Calu3 (cell line): ENCODE measurements around the gene RNPS1. TPM values are rescaled to one million over a fixed set of nuclear protein-coding genes. Genes with fewer than 3 reads are reported as not detected.

Experiments
- BruUV-seq: library from RNA; stranded (reverse); fragments of 400-500 nt; replicated peaks from 2 replicates; lab custom pipeline; 2021; lab: Mats Ljungman, UMichigan
- CTCF ChIA-PET: fragments of 300-600 bp; sonication (Branson Sonifier 250); formaldehyde crosslinking; loops from one replicate; lab custom pipeline; 2022; ENCODE audit warnings: antibody characterized with exemption; lab: Charles Lee
- DNase-seq: peaks from one replicate; pipeline ENCODE4 v3.0.0; 2022
- H3K27ac Mint-ChIP-seq: one replicate; pipeline ENCODE4 v1.8.0; 2022; ENCODE audit warnings: mixed read lengths; ENCODE audit not compliant: unreplicated experiment
- H3K27me3 Mint-ChIP-seq: one replicate; pipeline ENCODE4 v1.8.0; 2022; ENCODE audit warnings: mixed read lengths; ENCODE audit not compliant: unreplicated experiment
- H3K36me3 Mint-ChIP-seq: one replicate; pipeline ENCODE4 v1.8.0; 2022; ENCODE audit warnings: mild to moderate bottlenecking, moderate library complexity, mixed read lengths; ENCODE audit not compliant: insufficient read depth, unreplicated experiment
- H3K4me1 Mint-ChIP-seq: one replicate; pipeline ENCODE4 v1.8.0; 2022; ENCODE audit warnings: mild to moderate bottlenecking, low read depth, mixed read lengths; ENCODE audit not compliant: unreplicated experiment
- H3K4me3 Mint-ChIP-seq: one replicate; pipeline ENCODE4 v1.8.0; 2022; ENCODE audit warnings: mild to moderate bottlenecking, low read depth, moderate library complexity, mixed read lengths; ENCODE audit not compliant: unreplicated experiment
- H3K9me3 Mint-ChIP-seq: one replicate; pipeline ENCODE4 v1.8.0; 2022; ENCODE audit warnings: low read depth, mixed read lengths; ENCODE audit not compliant: unreplicated experiment
- CTCF ChIP-seq: fragments of 200-600 bp; IDR thresholded peaks from one replicate; pipeline ENCODE4 v1.8.0; 2022; ENCODE audit warnings: antibody characterized with exemption; ENCODE audit not compliant: unreplicated experiment
- intact Hi-C: fragments of 100-400 bp; cut with micrococcal nuclease; formaldehyde crosslinking; loops from one replicate; pipeline ENCODE4 v1.10.0; 2022; ENCODE audit not compliant: unreplicated experiment
- total RNA-seq: library from RNA; stranded (reverse); gene quantifications from 2 replicates; pipeline ENCODE4 v1.2.3, GENCODE V29; 2022

The RNPS1 gene
- total RNA-seq, 1 experiment from 2014 or later, result 287 TPM

DNA sequence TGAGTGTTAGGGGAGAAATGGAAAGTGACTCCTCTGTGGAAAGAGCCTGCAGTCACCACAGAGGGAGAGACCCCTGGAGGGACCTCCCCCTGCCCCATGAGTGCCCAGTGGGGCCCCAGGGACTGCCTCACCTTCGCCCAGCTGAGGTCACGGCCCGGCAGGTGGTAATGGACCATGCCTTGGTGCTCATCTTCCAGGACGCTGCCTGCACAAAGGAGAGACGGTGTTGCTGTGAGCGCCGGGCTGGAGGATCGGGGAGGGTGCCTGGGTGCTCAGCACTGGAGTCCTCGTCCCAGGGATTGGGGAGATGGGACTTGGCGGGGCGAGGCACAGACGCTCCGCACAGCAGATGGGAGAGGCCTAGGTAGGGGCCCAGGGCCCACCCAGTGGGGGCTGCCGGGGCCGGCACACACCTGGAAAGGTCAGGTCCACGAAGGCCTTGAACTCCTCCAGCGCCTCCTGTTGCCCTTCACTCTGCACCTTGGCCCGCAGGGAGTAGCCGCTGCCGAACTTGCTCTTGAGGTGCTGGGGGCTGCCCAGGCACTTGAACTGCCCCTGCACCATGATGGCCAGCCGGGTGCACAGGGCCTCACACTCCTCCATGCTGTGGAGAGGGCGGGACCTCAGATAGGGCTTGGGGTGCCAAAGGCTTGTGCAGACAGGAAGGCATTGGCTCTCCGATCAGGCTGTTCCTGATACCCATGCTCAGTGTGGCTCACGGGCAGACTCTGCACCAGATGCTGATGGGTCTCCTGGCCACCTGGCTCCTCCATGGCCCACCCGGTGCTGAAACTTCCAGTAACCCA is 9.7 kb upstream of the RNPS1 start:
- H3K27ac Mint-ChIP-seq, result no peak overlapping the region
- CTCF ChIA-PET, result no interaction called here
- intact Hi-C loops, result no loop called here
- H3K4me1 Mint-ChIP-seq, result no peaks in the 10 kb centered on the region
- H3K36me3 Mint-ChIP-seq, result peaks cover 10% of the 10 kb centered on the region
- peaks cover 13% of the 10 kb centered on the region for H3K27me3 Mint-ChIP-seq
- no peak for TF ChIP-seq CTCF
- no peaks in the 10 kb centered on the region for H3K9me3 Mint-ChIP-seq
- BruUV-seq, result no TSS peak
- no peak for DNase-seq
- H3K4me3 Mint-ChIP-seq, result no peak overlapping the region

DNA sequence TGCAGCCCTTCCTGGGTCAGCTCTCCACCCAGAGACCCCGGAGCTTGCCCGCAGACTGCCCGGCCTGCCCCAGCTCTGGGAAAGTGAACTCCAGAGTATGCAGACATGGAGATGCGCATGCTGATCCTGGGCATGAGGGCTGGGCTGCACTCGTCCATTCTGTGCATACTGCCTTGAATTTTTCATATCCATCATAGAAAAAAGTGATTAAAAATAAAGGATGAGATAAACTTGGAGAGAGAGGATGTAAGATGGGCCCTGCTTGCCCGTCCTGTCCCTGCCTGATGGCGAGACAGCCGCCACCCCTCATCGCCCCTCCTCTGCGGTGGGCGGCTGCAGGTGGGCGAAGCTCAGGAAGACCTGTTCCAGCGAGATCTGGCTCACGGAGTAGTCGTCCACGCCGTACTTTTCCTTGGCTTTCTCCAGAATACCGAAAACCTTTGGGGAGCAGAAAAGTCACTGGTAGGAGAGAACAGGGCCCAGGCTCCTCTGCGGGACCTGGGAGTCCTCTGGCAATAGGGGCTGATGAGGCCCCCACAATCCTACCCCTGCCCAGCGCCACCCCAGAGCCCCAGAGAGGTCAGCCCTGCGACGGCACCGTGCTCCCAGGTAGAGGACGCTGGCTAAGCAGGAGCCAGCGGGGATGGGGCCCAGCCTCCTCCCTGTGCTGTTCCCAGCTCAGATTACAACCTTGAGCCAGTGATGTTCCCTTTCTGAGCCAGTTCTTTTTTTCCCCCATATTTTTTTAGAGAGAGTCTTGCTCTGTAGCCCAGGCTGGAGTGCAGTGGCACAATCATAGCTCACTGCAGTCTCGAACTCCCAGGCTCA is 8.7 kb upstream of the RNPS1 start:
- no peak for TF ChIP-seq CTCF
- Mint-ChIP-seq H3K27me3 (peaks cover 13% of the 10 kb centered on the region), H3K36me3 (peaks cover 15% of the 10 kb centered on the region), H3K9me3 (no peaks in the 10 kb centered on the region), H3K27ac (no peak overlapping the region), H3K4me1 (no peaks in the 10 kb centered on the region), H3K4me3 (no peak overlapping the region)
- CTCF ChIA-PET, result no interaction called here
- DNase-seq, result no peak
- intact Hi-C loops, result no loop called here
- no TSS peak for BruUV-seq

DNA sequence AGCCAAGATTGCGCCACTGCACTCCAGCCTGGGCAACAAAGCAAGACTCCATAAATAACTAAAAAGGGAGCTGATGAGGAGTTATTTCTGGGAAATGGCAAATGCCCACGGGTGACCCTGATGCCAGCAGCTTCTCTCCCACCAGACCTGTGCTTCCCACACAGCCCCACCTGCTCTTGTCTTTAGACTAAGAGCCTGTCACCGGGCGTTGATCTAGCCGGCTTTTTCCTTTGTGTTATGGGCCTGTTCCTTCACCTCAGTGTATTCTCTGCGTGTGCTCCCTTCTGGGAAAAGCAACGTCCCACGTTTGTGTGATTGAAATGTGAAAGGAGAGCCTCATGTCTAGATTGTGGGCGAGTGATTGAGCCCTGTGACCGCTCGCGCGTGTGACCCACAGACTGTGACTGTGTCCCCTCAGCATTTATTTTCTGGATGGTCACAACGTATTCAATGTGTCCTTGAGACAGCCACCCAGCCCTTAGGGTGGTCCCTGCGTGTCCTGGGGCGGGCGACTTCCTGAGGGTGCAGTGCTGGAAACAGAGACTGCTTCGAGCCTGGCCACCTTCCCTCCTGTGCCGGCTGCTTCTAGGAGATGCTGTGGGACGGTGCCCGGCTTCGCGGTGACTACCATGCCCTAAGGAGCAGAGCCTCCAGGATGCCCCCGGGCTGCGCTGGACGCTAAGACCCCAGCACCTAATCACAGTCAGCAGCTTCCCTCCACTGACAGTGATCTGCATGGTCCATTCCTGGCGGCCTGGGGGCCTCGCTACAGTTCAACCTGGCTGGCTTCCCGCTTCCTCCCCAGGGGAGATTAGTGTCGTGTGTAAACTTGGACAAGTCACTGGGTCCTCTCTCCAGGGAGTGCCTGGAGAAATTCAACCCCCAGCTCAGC is 7.8 kb upstream of the RNPS1 start:
- H3K36me3 Mint-ChIP-seq, result peaks cover 23% of the 10 kb centered on the region
- DNase-seq, result no peak
- CTCF ChIA-PET, result interaction anchor here (0.5 kb wide), 1 partner anchor 1734 kb away, joined by 4 read pairs; no protein-coding TSS in a partner anchor
- peaks cover 13% of the 10 kb centered on the region for H3K27me3 Mint-ChIP-seq
- no peaks in the 10 kb centered on the region for H3K9me3 Mint-ChIP-seq
- no peaks in the 10 kb centered on the region for H3K4me1 Mint-ChIP-seq
- BruUV-seq, result no TSS peak
- H3K27ac Mint-ChIP-seq, result no peak overlapping the region
- no peak for TF ChIP-seq CTCF
- intact Hi-C loops, result no loop called here
- no peak overlapping the region for H3K4me3 Mint-ChIP-seq

DNA sequence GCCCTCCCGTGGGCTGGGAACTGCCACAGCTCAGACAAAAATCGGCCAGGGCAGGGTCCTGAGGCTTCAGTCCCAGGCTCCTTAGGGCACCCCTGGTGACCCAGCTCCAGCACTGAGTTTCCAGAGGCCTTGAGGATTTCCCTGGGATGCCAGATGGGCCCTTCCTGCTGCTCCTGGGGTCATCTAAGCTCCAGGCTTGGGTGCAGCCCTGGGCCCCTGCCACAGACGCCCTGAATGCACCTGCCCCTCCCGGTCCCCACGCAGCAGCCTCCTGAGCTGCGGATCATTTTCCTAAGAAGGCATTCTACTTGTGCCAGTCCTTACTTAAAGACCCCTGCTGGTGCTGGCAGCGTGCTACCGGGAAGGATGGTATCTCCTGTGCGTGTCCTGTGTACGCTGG is 6.0 kb upstream of the RNPS1 start:
- H3K27ac Mint-ChIP-seq, result no peak overlapping the region
- peaks cover 9% of the 10 kb centered on the region for H3K4me1 Mint-ChIP-seq
- no peaks in the 10 kb centered on the region for H3K9me3 Mint-ChIP-seq
- H3K4me3 Mint-ChIP-seq, result no peak overlapping the region
- peaks cover 32% of the 10 kb centered on the region for H3K36me3 Mint-ChIP-seq
- peaks cover 13% of the 10 kb centered on the region for H3K27me3 Mint-ChIP-seq
- CTCF ChIA-PET, result no interaction called here
- intact Hi-C loops, result no loop called here
- BruUV-seq, result no TSS peak
- no peak for DNase-seq
- no peak for TF ChIP-seq CTCF
